Aorta (tissue), 5 donors: ENCODE results near the gene RPL28. TPM values are rescaled to one million over a fixed set of nuclear protein-coding genes. Genes with fewer than 3 reads are reported as not detected.
"Not testable (repeated sequence)": the region's sequence is repeated elsewhere in the genome, so short reads cannot be mapped to it uniquely, and the experiment has no call there.

Experiments
- ATAC-seq: fragments of 200-7000 bp; cut with Tn5 transposase; one replicate; pipeline ENCODE4 v1.9.1; 2022; ENCODE audit warnings: moderate library complexity; ENCODE audit not compliant: low FRiP score
- DNase-seq, 2 donors: peaks; one replicate each; pipeline ENCODE4 v3.0.0-alpha.2; 2020
- H3K27ac ChIP-seq, 2 donors: one replicate each; pipeline ENCODE4 v1.5.1; 2013; ENCODE audit warnings: low read length in 2 of 2, mild to moderate bottlenecking in 2 of 2, moderate library complexity in 2 of 2, control low read depth in 1 of 2, inconsistent platforms in 1 of 2, low read depth in 1 of 2
- H3K27me3 ChIP-seq, 2 donors: one replicate each; pipeline ENCODE4 v1.6.1; 2013; ENCODE audit warnings: control low read depth in 1 of 2, low read length in 1 of 2, mild to moderate bottlenecking in 1 of 2, moderate library complexity in 1 of 2; ENCODE audit not compliant: insufficient read depth in 2 of 2, control insufficient read depth in 1 of 2
- H3K36me3 ChIP-seq, 2 donors: one replicate each; pipeline ENCODE4 v1.6.1; 2013; ENCODE audit warnings: control low read depth in 1 of 2, low read length in 1 of 2, mild to moderate bottlenecking in 1 of 2; ENCODE audit not compliant: insufficient read depth in 2 of 2, control insufficient read depth in 1 of 2
- H3K4me1 ChIP-seq, 2 donors: one replicate each; pipeline ENCODE4 v1.6.1; 2013; ENCODE audit warnings: low read length in 2 of 2, control low read depth in 1 of 2, mild to moderate bottlenecking in 1 of 2, moderate library complexity in 1 of 2; ENCODE audit not compliant: insufficient read depth in 2 of 2, control insufficient read depth in 1 of 2
- H3K4me3 ChIP-seq, 2 donors: one replicate each; pipeline ENCODE4 v1.5.1; 2013; ENCODE audit warnings: low read length in 2 of 2, control low read depth in 1 of 2, mild to moderate bottlenecking in 1 of 2
- H3K9me3 ChIP-seq: one replicate; pipeline ENCODE4 v1.6.1; 2013; ENCODE audit warnings: mild to moderate bottlenecking, low read length; ENCODE audit not compliant: control insufficient read depth
- WGBS, 2 donors: extraction: QIAGEN DNeasy Blood & Tissue Kit; methylation state at CpG; one replicate each; pipeline ENCODE4 v1.1.7; 2013; 5-methylcytosine and 5-hydroxymethylcytosine counted together
- intact Hi-C, 2 donors: fragments of 100-400 bp; cut with DNase I; formaldehyde crosslinking; loops; one replicate each; pipeline versions ENCODE4 v1.14.2 to v1.15.0; 2022
- polyA plus RNA-seq, 2 donors: library from polyadenylated mRNA; stranded (reverse); fragments of 200-250 nt; gene quantifications; one replicate each; pipeline ENCODE4 v1.2.3, GENCODE V29; 2013
- total RNA-seq, 2 donors: library from RNA; stranded (reverse); fragmentation: NEBNext Ultra II Directional; extraction: Animal tissue kit (Norgen Biotek cat#: 25700); gene quantifications; one replicate each; pipeline ENCODE4 v1.2.1, GENCODE V29; 2021
- donor health status: healthy with polysubstance abuse.
- donor health status: Bipolar disorder and iron deficiency.
- donor health status: DM: no; HTN: no; CAD: no.
- donor health status: DM: no; HTN: no; CAD: no.
- donor health status: DM: yes; HTN: yes; CAD: no.

RPL28 gene
- total and polyA plus RNA-seq, 4 donors, result 841 to 1,335 (median 1,160) TPM

DNA sequence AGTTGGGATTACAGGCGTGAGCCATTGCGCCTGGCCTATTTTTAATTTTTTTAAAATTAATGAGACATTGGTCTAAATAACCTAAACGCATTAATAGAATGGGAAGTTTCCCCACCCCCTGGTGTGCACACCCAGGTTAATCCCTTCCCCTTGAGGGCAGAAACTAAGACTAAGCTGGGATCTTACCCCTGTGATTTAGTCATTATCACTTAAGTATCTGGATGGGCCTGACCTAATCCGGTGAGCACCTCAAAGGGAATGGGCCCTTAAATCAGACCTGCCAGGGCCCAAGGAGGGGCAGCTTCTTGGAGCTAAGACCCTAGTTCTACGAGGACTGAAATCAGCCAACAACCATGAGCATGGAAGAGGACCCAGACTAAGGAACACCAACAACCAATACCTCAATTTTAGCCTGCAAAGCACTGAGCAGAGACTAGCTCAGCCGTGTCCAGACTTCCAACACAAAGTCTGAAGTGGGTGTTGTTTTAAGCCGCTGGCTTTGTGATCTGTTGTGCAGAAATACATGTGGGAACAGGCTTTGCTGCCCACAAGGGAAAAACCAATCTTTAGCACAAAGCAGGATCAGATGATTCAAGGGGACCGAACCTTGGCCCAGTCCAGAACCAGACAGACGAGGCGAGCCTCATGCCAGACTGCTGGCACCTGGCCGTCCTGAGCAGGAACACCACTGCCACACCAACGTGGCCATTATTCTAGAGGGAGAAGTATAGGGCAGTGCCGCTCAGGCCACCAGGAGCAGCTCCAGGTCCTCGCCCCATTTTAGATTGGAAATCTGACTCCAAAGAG is 14.8 kb downstream of the RPL28 start:
- Histone ChIP-seq H3K4me3 (no peak overlapping the region), H3K36me3 (no peaks in the 10 kb centered on the region), H3K9me3 (no peaks in the 10 kb centered on the region), H3K27me3 (no peaks in the 10 kb centered on the region), H3K27ac (no peak overlapping the region), H3K4me1 (no peaks in the 10 kb centered on the region)
- DNase-seq (no peak), ATAC-seq (no peak)
- intact Hi-C loops, result no loop called here
- 72 to 76% methylated on average over 14 of the region's 14 CpGs for WGBS, 2 donors

- H3K9me3 ChIP-seq, H3K36me3 ChIP-seq, H3K4me3 ChIP-seq, DNase-seq, H3K4me1 ChIP-seq, intact Hi-C loops, ATAC-seq, H3K27me3 ChIP-seq, H3K27ac ChIP-seq: not testable (repeated sequence)
- WGBS, 2 donors, result 88% methylated on average over 14 to 23 of the region's 28 CpGs
Measured at GRCh38 chr19:55401390-55401789, 15.7 kb downstream of the RPL28 start.

- ATAC-seq (no peak), DNase-seq (no peak)
- Histone ChIP-seq H3K27me3 (no peaks in the 10 kb centered on the region), H3K36me3 (no peaks in the 10 kb centered on the region), H3K27ac (no peak overlapping the region), H3K4me3 (no peak overlapping the region), H3K9me3 (no peaks in the 10 kb centered on the region), H3K4me1 (peaks cover 0 to 2% of the 10 kb centered on the region in 2 donors)
- 81 to 84% methylated on average over 2 of the region's 2 CpGs for WGBS, 2 donors
- intact Hi-C loops, result no loop called here
Measured at GRCh38 chr19:55402509-55402908, 16.8 kb downstream of the RPL28 start.

GRCh38 chr19:55405638-55406037 is 19.9 kb downstream of the RPL28 start:
- Histone ChIP-seq H3K27ac (no peak overlapping the region), H3K4me3 (no peak overlapping the region), H3K27me3 (no peaks in the 10 kb centered on the region), H3K36me3 (no peaks in the 10 kb centered on the region), H3K4me1 (peaks cover 0 to 2% of the 10 kb centered on the region in 2 donors), H3K9me3 (no peaks in the 10 kb centered on the region)
- WGBS, 2 donors, result 80 to 82% methylated on average over 5 of the region's 5 CpGs
- intact Hi-C loops, result no loop called here
- DNase-seq (no peak), ATAC-seq (no peak)

DNA sequence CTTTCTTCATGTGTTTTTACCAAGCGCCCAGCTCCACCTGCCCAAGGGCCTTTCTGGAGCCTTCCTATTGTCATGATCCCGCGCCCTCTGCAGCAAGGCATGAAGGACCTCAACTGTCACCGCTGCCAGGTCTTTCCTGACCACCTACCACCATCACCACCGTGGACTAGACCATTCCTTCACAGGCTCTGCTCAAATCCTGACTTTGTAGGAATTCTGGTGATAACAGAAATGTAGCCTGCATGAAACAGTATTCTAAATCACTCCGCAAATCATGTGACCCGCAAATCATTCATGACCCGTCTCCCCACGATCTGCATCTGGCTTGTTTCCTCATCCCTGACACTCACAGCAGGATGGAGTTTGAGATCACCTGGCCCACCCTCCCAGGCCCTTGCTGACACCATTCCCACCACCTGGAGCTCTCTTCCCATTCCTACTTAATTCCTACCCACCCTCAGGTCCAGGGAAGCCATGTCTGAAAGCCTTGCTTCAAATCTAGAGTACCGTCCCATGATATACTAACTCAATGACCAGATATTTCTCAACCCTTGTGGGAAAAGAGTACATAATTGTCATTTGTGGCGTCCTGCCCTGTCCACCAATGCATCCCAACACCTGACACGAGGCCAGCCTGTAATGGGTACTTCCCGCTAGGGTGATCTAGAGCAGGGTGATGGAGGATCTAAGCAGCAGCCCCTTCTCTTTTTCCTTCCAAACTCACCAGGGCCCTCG is 20.5 kb downstream of the RPL28 start:
- Histone ChIP-seq H3K27me3 (no peaks in the 10 kb centered on the region), H3K9me3 (no peaks in the 10 kb centered on the region), H3K4me1 (peaks cover 0 to 2% of the 10 kb centered on the region in 2 donors), H3K36me3 (no peaks in the 10 kb centered on the region), H3K27ac (no peak overlapping the region), H3K4me3 (peak overlapping the region in 1 of 2 donors; percentile 58)
- DNase-seq (no peak), ATAC-seq (no peak)
- 75 to 79% methylated on average over 14 of the region's 14 CpGs for WGBS, 2 donors
- intact Hi-C loops, result no loop called here

- Histone ChIP-seq H3K4me3 (peak overlapping the region; percentile 40 to 58), H3K27me3 (no peaks in the 10 kb centered on the region), H3K27ac (peak overlapping the region; percentile 24 to 81), H3K4me1 (peaks cover 0 to 2% of the 10 kb centered on the region in 2 donors), H3K36me3 (no peaks in the 10 kb centered on the region), H3K9me3 (no peaks in the 10 kb centered on the region)
- peak; percentile 60 to 83 for DNase-seq
- 10 to 11% methylated on average over 35 of the region's 35 CpGs for WGBS, 2 donors
- intact Hi-C loops, result loop anchor here in 1 of 2 donors (1.0 kb wide), 1 partner anchor 22 kb away; the partner anchor contains the start of gene RPL28
- ATAC-seq, result peak; percentile 2
Measured at GRCh38 chr19:55406826-55407549, 21.3 kb downstream of the RPL28 start.

- H3K4me3 ChIP-seq, result peak within 1 kb of the TSS; percentile 40 to 58
- not testable (repeated sequence) for H3K9me3 ChIP-seq, H3K27me3 ChIP-seq, H3K36me3 ChIP-seq, H3K4me1 ChIP-seq, ATAC-seq, DNase-seq
- peak within 1 kb of the TSS; percentile 24 to 81 for H3K27ac ChIP-seq
- WGBS, 2 donors, result 2 to 3% methylated on average over 36 of the region's 36 CpGs
- intact Hi-C loops, result loop anchor here in 1 of 2 donors (1.0 kb wide), 1 partner anchor 22 kb away; the partner anchor contains the start of gene RPL28
Measured at GRCh38 chr19:55407550-55407799, 21.7 kb downstream of the RPL28 start, which contains the start of gene UBE2S. TSS of gene UBE2S (minus strand) at chr19:55407788. CDS start at chr19:55407589, 199 bp downstream.

DNA sequence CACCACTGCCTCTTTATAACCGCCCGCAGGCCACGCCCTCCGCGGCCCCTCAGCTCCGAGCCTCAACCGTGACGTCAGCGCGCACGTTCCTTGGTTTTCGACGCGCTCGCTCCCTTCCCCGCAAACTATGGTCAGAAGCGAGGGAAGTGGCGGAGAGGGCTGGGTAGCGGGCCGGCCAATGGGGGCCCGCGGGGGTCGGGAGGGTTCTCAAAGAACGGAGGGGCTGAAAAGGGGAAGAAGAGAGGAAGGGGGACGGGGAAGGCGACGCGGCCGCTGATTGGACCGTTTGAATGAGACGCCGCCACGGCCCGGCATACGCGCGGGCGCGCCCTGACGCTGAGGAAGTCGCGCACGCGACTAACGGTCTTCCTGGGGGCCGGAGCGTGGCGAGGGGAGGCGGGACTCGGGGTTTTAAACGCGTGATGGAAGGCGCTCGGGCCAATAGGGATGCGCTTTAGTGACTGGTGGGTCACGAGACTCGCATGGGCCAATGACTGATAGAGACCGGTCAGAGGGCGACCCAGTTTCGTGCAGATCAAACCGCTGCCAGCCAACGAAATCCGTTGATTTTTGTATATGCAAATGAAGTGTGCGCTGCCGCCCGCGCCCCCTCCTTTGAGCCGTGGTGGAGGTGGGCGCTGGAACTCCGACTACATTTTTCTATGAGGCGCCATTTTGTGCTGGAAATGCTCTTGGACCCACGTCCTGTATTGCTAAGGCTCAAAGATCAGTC is 22.2 kb downstream of the RPL28 start:
- Histone ChIP-seq H3K36me3 (no peaks in the 10 kb centered on the region), H3K27ac (peak overlapping the region in 1 of 2 donors; percentile 81)

More for the DNA sequence above, 22.2 kb downstream of the RPL28 start:
- intact Hi-C loops, result loop anchor here in 1 of 2 donors (1.0 kb wide), 1 partner anchor 23 kb away; the partner anchor contains the start of gene RPL28
- peaks cover 0 to 2% of the 10 kb centered on the region in 2 donors for H3K4me1 ChIP-seq
- peak; percentile 99 for DNase-seq
- WGBS, 2 donors, result 0 to 1% methylated on average over 63 to 72 of the region's 72 CpGs
- H3K4me3 ChIP-seq, result peak overlapping the region; percentile 20 to 58
- ATAC-seq, result peak; percentile 97
- no peaks in the 10 kb centered on the region for H3K27me3 ChIP-seq
- no peaks in the 10 kb centered on the region for H3K9me3 ChIP-seq
